Glutamatergic neuron (in vitro differentiated cells): Measurements from ENCODE around the gene ARF6. TPM values are rescaled to one million over a fixed set of nuclear protein-coding genes. Genes with fewer than 3 reads are reported as not detected.

ENCODE experiments used
- DNase-seq: peaks from one replicate; pipeline ENCODE4 v3.0.0; 2022
- H3K27ac Mint-ChIP-seq: one replicate; pipeline ENCODE4 v1.8.0; 2020; ENCODE audit warnings: mild to moderate bottlenecking, mixed read lengths, inconsistent platforms; ENCODE audit not compliant: unreplicated experiment
- H3K27me3 Mint-ChIP-seq: one replicate; pipeline ENCODE4 v1.8.0; 2020; ENCODE audit warnings: mild to moderate bottlenecking, moderate library complexity, mixed read lengths, inconsistent platforms; ENCODE audit not compliant: unreplicated experiment
- H3K36me3 Mint-ChIP-seq: one replicate; pipeline ENCODE4 v1.8.0; 2020; ENCODE audit warnings: mild to moderate bottlenecking, mixed read lengths, inconsistent platforms; ENCODE audit not compliant: unreplicated experiment
- H3K4me1 Mint-ChIP-seq: one replicate; pipeline ENCODE4 v1.8.0; 2020; ENCODE audit warnings: mild to moderate bottlenecking, low read depth, mixed read lengths, inconsistent platforms; ENCODE audit not compliant: unreplicated experiment
- H3K4me3 Mint-ChIP-seq: one replicate; pipeline ENCODE4 v1.8.0; 2020; ENCODE audit warnings: mild to moderate bottlenecking, mixed read lengths, inconsistent platforms; ENCODE audit not compliant: unreplicated experiment
- H3K9me3 Mint-ChIP-seq: one replicate; pipeline ENCODE4 v1.8.0; 2020; ENCODE audit warnings: mild to moderate bottlenecking, moderate library complexity, mixed read lengths, inconsistent platforms; ENCODE audit not compliant: unreplicated experiment
- total RNA-seq: library from RNA; stranded (reverse); fragmentation: NEBNext Ultra II Directional; extraction: Animal tissue kit (Norgen Biotek cat#: 25700); gene quantifications from one replicate; pipeline ENCODE4 v1.2.1, GENCODE V29; 2021; ENCODE audit not compliant: unreplicated experiment
- TF ChIP-seq, protein P1 (sequence below): fragments of 200-600 bp; sonication (generic); IDR thresholded peaks from one replicate; pipeline ENCODE4 v1.5.0; 2021; ENCODE audit not compliant: partially characterized antibody, unreplicated experiment

The ARF6 gene
- total RNA-seq, 1 donor from 2014 or later, result 38.8 TPM

DNA sequence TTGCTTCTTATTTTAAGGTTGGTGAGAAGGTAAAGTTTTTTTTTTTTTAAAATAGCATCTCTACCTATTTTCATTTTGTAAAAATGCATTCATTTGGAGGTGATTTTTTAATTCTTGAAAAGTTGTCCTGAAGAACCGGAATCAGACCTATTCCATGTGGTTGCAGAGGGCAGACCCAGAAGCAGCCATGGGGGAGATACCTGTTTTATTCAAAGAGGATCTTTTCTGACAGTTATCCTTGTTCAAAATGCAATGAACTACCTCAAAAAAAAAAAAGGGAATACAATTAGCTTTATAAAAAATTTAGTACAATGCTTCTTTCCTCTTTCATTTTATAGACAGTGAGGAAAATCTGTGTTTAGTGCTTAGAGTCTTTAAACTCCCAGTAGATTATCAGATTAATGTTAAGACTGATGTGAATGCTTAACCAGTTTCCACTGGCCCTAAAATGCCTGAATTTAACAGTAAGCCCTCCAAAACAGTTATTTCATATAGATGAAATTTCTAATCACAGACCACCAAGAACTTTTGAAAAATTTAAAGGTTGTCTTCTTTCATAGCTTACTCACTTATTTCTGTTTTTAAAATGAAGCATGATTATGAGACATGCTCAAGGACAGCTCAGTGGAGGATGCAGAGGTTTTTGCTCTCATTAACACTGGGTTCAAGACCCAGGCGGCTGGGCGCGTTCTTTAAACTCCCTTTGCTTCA, 31.7 kb upstream of the ARF6 start:
- Mint-ChIP-seq H3K36me3 (no peaks in the 10 kb centered on the region), H3K27ac (no peak overlapping the region), H3K4me3 (no peak overlapping the region), H3K27me3 (peaks cover 17% of the 10 kb centered on the region), H3K4me1 (peaks cover 1% of the 10 kb centered on the region), H3K9me3 (peaks cover 17% of the 10 kb centered on the region)
- no peak for DNase-seq
- TF ChIP-seq, protein P1, sequence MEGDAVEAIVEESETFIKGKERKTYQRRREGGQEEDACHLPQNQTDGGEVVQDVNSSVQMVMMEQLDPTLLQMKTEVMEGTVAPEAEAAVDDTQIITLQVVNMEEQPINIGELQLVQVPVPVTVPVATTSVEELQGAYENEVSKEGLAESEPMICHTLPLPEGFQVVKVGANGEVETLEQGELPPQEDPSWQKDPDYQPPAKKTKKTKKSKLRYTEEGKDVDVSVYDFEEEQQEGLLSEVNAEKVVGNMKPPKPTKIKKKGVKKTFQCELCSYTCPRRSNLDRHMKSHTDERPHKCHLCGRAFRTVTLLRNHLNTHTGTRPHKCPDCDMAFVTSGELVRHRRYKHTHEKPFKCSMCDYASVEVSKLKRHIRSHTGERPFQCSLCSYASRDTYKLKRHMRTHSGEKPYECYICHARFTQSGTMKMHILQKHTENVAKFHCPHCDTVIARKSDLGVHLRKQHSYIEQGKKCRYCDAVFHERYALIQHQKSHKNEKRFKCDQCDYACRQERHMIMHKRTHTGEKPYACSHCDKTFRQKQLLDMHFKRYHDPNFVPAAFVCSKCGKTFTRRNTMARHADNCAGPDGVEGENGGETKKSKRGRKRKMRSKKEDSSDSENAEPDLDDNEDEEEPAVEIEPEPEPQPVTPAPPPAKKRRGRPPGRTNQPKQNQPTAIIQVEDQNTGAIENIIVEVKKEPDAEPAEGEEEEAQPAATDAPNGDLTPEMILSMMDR, result no peak

DNA sequence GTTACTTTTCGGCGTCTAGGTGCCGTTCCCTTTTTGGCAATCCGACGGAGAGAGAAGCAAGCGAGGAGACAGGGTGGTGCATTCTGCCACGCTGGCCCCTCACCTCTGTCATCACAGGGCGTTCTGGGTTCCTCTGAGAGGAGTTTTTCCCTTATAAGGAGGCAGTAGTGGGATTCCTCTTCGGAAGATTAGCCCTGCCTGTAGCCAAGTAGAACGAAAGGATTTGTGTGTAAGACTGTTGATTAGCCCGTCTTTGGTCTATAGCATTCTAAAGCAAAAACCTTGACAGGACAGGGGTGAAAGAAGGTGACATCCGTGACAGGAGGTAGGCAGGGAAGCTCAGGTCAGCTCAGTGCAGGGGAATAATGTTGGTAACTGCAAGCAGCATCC, 31.2 kb upstream of the ARF6 start:
- no peak overlapping the region for H3K4me3 Mint-ChIP-seq
- H3K27me3 Mint-ChIP-seq, result peaks cover 17% of the 10 kb centered on the region
- H3K36me3 Mint-ChIP-seq, result no peaks in the 10 kb centered on the region
- no peak overlapping the region for H3K27ac Mint-ChIP-seq
- peaks cover 1% of the 10 kb centered on the region for H3K4me1 Mint-ChIP-seq
- TF ChIP-seq, protein P1, result no peak
- DNase-seq, result peak; percentile 31
- peaks cover 17% of the 10 kb centered on the region for H3K9me3 Mint-ChIP-seq

- Mint-ChIP-seq H3K9me3 (peaks cover 17% of the 10 kb centered on the region), H3K27me3 (peaks cover 17% of the 10 kb centered on the region), H3K4me3 (no peak overlapping the region), H3K27ac (no peak overlapping the region), H3K4me1 (peaks cover 1% of the 10 kb centered on the region), H3K36me3 (no peaks in the 10 kb centered on the region)
- TF ChIP-seq, protein P1, result peak; percentile 100
- peak; percentile 73 for DNase-seq
These were observed 30.7 kb upstream of the ARF6 start for GRCh38 chr14:49862089-49862673.

GRCh38 chr14:49863487-49864281, 29.2 kb upstream of the ARF6 start:
- peaks cover 25% of the 10 kb centered on the region for H3K9me3 Mint-ChIP-seq
- no peak for DNase-seq
- TF ChIP-seq, protein P1, result no peak
- no peak overlapping the region for H3K27ac Mint-ChIP-seq
- no peak overlapping the region for H3K4me3 Mint-ChIP-seq
- H3K27me3 Mint-ChIP-seq, result peaks cover 20% of the 10 kb centered on the region
- peaks cover 10% of the 10 kb centered on the region for H3K4me1 Mint-ChIP-seq
- H3K36me3 Mint-ChIP-seq, result no peaks in the 10 kb centered on the region
